ENCODE data around the gene HNRNPUL2.
"Not testable (repeated sequence)": the region's sequence is repeated elsewhere in the genome, so short reads cannot be mapped to it uniquely, and the experiment has no call there.

The HNRNPUL2 gene

DNA sequence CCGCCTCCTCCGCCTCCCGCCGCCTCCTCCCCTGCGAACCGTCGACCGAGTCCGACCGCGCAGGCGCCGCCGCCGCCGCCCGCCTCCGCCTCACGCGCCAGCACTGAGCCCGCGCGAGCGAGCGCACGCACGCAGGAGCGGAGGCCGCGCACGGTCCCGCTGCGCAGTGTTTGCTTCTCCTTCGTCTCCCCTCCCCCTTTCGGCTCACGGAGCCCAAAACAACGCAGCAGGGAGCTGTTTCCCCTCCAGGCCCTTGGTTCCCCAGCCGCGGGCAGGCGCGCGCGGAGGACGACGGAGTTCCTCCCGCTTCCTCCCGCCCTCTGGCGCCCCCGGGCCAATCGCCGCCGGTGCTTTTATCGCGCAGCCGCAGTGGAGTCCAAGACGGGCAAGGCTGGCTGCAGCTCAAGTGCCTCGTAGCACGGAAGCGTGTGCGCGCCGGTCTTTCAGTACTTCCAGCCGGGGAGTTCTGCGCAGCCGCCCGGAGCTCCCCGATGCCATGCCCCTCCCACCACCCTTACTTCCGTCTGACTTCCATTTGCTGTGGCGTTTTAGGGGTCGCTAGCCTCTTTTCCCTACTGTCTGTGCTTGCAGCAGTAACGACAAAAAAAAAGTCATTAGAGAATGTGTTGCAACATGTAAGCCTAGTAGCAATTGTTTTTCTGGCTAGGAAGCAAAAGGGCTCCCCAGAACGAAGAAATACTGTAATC, at the start of gene HNRNPUL2:
HNRNPUL2 (minus strand) TSS at position 293 of the 707 bp plus-strand sequence. CDS start 301 bp downstream, outside the sequence.
- Mint-ChIP-seq H3K9me3 (no peaks in the 10 kb centered on the region), H3K4me3 (peak within 1 kb of the TSS; percentile 99), H3K36me3 (ENCODE audit: low read depth) (peaks cover 49% of the 10 kb centered on the region), H3K27ac (peak within 1 kb of the TSS; percentile 98), H3K27me3 (ENCODE audit: low read depth) (peaks cover 3% of the 10 kb centered on the region), H3K4me1 (ENCODE audit: low read depth) (peaks cover 30% of the 10 kb centered on the region)
- DNase-seq (ENCODE audit: low spot score) = peak; percentile 100

DNA sequence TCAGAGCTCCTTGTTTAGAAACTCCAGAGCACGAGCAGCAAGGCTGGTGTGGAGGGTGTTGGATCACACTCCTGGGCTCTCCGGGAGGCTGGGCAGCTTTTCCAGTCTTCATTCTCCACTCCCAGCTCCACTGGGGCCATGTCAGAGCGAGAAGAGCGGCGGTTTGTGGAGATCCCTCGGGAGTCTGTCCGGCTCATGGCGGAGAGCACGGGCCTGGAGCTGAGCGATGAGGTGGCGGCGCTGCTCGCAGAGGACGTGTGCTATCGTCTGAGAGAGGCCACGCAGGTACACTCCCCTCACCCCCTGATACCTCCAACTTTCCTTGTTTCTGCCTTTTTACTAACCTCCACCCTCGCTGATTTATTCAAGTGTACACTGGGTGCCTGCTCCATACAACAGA, 48.4 kb upstream of the HNRNPUL2 start:
- Mint-ChIP-seq H3K36me3 (ENCODE audit: low read depth) (peaks cover 22% of the 10 kb centered on the region), H3K4me3 (no peak overlapping the region)

DNA sequence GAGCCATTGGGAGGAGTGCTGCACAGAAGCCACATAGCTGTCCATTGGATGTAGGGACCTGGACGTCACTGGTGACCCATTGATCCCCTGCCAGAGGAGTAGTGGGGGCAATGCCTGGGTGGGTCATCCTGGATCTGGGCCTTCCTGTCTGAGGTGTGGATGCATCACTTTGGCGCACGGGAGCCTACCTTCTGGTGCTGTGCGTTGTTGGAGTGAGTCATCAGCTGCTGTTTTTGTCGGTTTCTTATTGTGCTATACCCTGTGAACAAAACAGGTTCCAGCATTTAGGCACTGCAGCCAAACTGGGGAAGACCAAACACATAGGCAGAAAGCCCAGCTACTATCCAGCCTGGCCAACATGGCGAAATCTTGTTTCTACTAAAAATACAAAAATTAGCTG, 47.1 kb upstream of the HNRNPUL2 start:
- Mint-ChIP-seq H3K27ac (no peak overlapping the region), H3K27me3 (ENCODE audit: low read depth) (no peaks in the 10 kb centered on the region)

More for the DNA sequence above, 48.4 kb upstream of the HNRNPUL2 start:
- H3K9me3 Mint-ChIP-seq = no peaks in the 10 kb centered on the region
- DNase-seq (ENCODE audit: low spot score) = no peak
- H3K27ac Mint-ChIP-seq = no peak overlapping the region
- no peaks in the 10 kb centered on the region for H3K27me3 Mint-ChIP-seq (ENCODE audit: low read depth)
- peaks cover 19% of the 10 kb centered on the region for H3K4me1 Mint-ChIP-seq (ENCODE audit: low read depth)

DNA sequence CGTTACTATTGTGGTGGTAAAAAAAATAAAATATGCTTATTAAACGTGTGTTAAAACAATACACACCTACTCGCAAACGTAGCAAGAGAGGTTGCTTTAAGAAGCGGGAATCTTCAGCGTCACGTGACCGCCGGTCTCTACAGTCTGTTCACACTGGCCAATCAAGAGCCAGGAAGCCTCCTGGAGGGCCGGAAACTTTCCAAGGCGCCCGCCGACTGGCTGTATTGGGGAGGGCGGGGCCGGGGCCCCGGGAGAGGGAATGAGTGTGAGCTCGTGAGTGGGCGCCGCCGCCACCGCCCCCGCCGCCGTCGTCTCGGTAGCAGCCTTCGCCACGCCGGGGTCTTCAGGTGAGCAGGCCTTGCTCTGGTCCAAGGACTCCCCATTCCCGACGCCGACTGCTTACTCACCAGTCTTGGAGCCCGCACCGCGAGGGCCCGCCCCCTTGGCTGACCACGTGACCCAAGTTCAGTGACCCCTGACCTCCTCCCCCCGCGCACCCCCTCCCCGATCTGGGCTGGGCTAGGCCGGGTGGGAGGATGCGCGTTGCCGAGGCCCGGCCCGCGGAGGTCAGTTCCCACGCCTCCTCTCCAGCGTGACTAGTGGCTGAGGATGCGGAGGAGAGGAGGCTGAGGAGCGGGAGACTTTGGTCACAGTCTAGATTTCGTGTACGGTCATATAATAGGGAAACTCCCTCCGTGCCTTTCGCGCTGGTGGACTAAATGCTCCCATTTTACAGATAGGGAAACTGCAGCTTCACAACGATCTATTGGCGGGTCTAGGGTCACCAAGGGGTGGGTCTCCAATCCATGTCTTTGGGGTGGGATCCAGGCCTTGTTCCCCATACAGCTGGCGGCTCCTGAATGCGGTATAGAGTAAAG, 44.1 kb upstream of the HNRNPUL2 start, which contains the start of gene TAF6L:
TAF6L (plus strand) TSS at position 253 of the 878 bp plus-strand sequence. CDS start 4,388 bp downstream, outside the sequence.
- H3K4me1 Mint-ChIP-seq (ENCODE audit: low read depth) = peaks cover 22% of the 10 kb centered on the region

More for the DNA sequence above, 47.1 kb upstream of the HNRNPUL2 start:
- Mint-ChIP-seq H3K36me3 (ENCODE audit: low read depth) (peaks cover 26% of the 10 kb centered on the region), H3K9me3 (no peaks in the 10 kb centered on the region), H3K4me3 (no peak overlapping the region), H3K4me1 (ENCODE audit: low read depth) (peaks cover 30% of the 10 kb centered on the region)
- no peak for DNase-seq (ENCODE audit: low spot score)

DNA sequence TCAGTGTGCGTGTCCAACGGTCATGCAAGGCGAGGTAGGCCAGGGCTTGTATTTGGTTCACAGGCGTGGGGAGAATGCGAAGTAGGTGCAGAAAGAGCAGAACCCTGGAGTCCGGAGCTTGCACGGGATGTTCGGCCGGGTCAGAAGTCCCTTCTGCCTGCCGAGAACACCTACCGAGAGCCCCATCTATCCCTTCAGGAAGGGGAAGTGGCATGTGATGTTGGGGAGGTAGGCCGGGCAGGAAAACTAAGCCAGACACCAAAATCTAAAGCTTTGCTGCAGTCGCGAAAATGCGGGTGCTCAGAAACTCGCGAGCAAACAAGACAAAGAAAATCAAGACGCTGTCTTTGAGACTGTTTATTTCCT, 43.5 kb upstream of the HNRNPUL2 start:
- Mint-ChIP-seq H3K9me3 (no peaks in the 10 kb centered on the region), H3K36me3 (ENCODE audit: low read depth) (peaks cover 12% of the 10 kb centered on the region), H3K27me3 (ENCODE audit: low read depth) (no peaks in the 10 kb centered on the region), H3K4me3 (peak overlapping the region; percentile 92), H3K27ac (peak overlapping the region; percentile 94), H3K4me1 (ENCODE audit: low read depth) (peaks cover 22% of the 10 kb centered on the region)
- DNase-seq (ENCODE audit: low spot score) = no peak

More for the DNA sequence above, 44.1 kb upstream of the HNRNPUL2 start, which contains the start of gene TAF6L:
- Mint-ChIP-seq H3K27ac (peak within 1 kb of the TSS; percentile 94), H3K27me3 (ENCODE audit: low read depth) (no peaks in the 10 kb centered on the region), H3K36me3 (ENCODE audit: low read depth) (peaks cover 15% of the 10 kb centered on the region), H3K9me3 (no peaks in the 10 kb centered on the region), H3K4me3 (peak within 1 kb of the TSS; percentile 92)
- DNase-seq (ENCODE audit: low spot score) = peak; percentile 96

DNA sequence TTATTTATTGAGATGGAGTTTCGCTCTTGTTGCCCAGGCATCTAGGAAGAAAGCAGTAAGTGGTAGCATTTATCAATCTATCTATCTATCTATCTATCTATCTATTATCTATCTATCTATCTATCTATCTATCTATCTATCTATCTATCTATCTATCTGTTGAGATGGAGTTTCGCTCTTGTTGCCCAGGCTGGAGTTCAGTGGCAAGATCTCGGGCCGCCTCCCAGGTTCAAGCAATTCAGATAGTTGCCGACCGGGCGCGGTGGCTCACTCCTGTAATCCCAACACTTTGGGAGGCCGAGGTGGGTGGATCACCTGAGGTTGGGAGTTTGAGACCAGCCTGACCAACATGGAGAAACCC, 33.6 kb upstream of the HNRNPUL2 start:
- Mint-ChIP-seq H3K4me1 (ENCODE audit: low read depth) (peaks cover 13% of the 10 kb centered on the region), H3K27ac (peak overlapping the region; percentile 62), H3K4me3 (peak overlapping the region; percentile 94), H3K36me3 (ENCODE audit: low read depth) (peaks cover 17% of the 10 kb centered on the region)
- H3K27me3 Mint-ChIP-seq (ENCODE audit: low read depth); DNase-seq (ENCODE audit: low spot score); H3K9me3 Mint-ChIP-seq: not testable (repeated sequence)

DNA sequence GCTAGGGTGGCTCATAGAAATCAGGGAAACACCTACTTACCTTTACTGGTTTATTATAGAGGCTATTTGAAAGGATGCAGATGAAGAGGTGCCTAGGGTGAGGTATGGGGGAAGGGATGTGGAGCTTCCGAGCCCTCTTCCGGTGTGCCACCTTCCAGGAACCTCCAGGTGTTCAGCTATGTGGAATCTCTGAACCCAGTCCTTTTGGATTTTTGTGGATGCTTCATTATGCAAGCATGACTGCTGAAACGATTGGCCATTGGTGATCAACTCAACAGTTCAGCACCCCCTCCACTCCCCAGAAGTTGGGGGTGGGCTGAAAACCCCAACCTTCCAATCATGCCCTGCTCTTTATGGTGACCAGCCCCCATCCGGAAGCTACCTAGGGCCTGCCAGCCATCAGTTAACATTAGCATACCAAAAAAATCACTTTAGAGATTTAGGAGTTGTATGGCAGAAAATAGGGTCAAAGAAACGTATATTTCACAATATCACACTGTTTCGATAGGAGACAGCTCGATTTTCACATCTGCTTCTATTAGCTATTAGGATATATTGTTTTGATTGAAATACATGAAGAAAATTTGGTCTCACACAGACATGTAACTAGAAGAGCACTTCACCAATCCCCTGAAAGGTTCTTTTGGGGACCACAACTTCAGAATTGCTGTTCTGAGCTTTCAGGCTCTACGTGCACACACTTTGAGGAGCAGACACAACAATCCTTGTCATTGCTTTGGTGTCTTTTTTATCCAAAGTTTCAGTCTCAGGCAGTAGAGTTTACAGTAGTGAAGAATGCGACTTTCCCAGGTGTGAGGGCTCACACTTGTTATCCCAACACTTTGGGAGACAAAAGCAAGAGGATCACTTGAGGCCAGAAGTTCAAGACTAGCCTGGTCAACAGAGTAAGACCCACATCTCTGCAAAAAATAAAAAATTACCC, 30.9 kb upstream of the HNRNPUL2 start:
- Mint-ChIP-seq H3K4me3 (no peak overlapping the region), H3K4me1 (ENCODE audit: low read depth) (peaks cover 14% of the 10 kb centered on the region), H3K9me3 (no peaks in the 10 kb centered on the region), H3K36me3 (ENCODE audit: low read depth) (peaks cover 5% of the 10 kb centered on the region), H3K27me3 (ENCODE audit: low read depth) (no peaks in the 10 kb centered on the region), H3K27ac (no peak overlapping the region)
- DNase-seq (ENCODE audit: low spot score) = no peak

DNA sequence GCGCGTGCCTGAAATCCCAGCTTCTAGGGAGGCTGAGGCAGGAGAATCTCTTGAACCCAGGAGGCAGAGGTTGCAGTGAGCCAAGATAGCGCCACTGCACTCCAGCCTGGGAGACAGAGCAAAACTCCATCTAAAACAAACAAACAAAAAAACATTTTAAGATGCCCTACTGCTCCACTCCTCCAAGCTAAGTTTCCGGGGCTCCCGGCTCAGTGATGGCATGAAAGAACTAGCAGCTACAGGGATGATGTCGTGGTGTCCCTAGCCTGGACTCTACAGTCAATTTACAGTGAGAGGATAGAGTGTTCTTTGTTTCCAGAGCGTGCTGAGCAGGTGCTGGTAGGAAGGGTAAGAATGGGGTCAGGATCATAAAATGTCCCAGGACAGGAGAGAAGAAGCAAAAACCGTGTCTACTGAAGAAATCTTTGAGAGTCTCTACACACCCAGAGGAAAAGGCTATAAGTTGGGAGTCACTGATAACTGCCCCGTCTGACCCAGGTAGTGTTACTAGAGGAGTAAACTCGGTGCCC, 27.9 kb upstream of the HNRNPUL2 start:
- Mint-ChIP-seq H3K36me3 (ENCODE audit: low read depth) (peaks cover 9% of the 10 kb centered on the region), H3K4me3 (peak overlapping the region; percentile 44), H3K4me1 (ENCODE audit: low read depth) (peaks cover 11% of the 10 kb centered on the region), H3K27ac (peak overlapping the region; percentile 39), H3K9me3 (no peaks in the 10 kb centered on the region), H3K27me3 (ENCODE audit: low read depth) (no peaks in the 10 kb centered on the region)
- DNase-seq (ENCODE audit: low spot score) = no peak

DNA sequence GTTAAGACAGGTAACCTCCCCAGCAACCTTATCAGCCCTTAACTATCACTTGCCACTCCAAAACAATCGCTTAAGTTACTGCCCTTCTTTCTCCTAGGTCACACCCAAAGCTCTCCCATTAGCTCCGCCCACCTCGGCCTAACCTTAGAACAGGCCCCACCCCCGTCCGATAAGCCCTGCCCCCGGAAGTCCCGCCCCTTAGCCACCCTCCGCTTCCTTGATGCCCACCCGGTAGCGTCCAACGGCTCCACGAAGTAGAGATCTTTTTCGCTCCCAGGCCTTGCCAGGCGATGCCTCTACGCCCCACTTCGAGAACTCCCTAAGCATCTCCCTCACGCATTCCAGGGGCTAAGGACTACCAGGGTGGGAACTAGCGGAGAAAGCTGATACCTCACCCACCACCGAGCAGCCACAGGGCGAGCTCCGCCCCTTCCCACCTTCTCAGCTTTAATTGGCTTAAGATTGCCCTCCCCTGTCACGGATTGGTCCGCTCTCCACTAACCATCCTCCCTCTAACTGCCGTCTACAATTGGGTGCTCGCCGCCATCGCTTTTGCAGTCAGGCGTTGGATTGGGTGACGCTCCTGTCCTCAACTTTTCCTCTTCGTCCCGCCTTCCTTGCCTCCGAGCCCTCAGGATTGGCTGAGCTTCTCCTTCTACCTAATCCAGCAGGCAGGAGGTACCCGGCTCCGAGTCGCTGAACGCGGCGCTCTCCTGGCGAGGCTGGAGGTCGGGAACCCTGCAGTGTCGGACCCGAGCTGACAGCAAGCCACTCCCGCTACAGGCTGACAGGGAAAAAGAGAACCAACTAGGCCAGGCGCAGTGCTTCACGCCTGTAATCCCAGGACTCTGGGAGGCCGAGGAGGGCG, 26.7 kb upstream of the HNRNPUL2 start, which contains the start of gene ZBTB3:
ZBTB3 (minus strand) TSS at position 425 of the 868 bp plus-strand sequence. CDS start 496 bp downstream, outside the sequence.
- no peaks in the 10 kb centered on the region for H3K9me3 Mint-ChIP-seq
- peaks cover 12% of the 10 kb centered on the region for H3K36me3 Mint-ChIP-seq (ENCODE audit: low read depth)
- peaks cover 11% of the 10 kb centered on the region for H3K4me1 Mint-ChIP-seq (ENCODE audit: low read depth)
- peak within 1 kb of the TSS; percentile 95 for H3K27ac Mint-ChIP-seq
- peak within 1 kb of the TSS; percentile 95 for H3K4me3 Mint-ChIP-seq
- peak; percentile 96 for DNase-seq (ENCODE audit: low spot score)
- no peaks in the 10 kb centered on the region for H3K27me3 Mint-ChIP-seq (ENCODE audit: low read depth)

DNA sequence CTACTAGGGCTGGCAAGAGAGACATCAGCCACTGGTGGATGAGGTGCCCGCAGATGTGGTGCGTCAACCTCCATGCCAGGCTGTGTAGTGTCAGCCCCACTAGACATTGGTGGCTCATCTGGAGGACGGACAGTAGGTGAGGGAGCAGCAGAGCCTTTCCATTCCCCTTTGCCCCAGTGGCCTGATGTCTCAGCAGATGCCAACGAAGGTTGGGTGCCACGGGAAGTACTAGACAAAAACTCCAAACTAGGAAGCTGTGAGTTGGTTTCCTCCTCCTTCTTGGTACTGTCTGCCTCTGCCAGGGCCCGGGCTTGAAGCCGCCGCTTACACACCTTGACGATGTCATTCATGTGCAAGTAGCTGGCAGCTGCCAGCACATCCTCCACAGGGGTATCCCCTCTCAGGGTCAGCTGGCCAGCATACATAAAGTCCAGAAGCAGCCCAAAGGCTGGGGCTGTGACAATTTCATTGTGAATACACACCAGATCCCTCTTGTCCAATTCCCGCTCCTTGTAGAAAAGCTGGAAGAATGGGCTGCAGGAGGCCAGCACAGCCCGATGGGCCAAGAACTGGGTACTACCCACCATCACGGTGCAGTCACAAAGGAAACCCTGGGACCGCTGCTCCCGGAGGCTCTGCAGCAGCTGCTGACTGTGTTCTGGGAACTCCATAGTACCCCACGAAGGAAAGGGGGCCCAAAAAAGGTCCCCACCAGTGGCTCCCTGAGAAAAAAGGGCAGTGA, 25.9 kb upstream of the HNRNPUL2 start:
- Mint-ChIP-seq H3K27ac (peak overlapping the region; percentile 95), H3K4me1 (ENCODE audit: low read depth) (peaks cover 11% of the 10 kb centered on the region), H3K9me3 (no peaks in the 10 kb centered on the region), H3K27me3 (ENCODE audit: low read depth) (no peaks in the 10 kb centered on the region), H3K36me3 (ENCODE audit: low read depth) (peaks cover 12% of the 10 kb centered on the region), H3K4me3 (peak overlapping the region; percentile 95)
- no peak for DNase-seq (ENCODE audit: low spot score)

DNA sequence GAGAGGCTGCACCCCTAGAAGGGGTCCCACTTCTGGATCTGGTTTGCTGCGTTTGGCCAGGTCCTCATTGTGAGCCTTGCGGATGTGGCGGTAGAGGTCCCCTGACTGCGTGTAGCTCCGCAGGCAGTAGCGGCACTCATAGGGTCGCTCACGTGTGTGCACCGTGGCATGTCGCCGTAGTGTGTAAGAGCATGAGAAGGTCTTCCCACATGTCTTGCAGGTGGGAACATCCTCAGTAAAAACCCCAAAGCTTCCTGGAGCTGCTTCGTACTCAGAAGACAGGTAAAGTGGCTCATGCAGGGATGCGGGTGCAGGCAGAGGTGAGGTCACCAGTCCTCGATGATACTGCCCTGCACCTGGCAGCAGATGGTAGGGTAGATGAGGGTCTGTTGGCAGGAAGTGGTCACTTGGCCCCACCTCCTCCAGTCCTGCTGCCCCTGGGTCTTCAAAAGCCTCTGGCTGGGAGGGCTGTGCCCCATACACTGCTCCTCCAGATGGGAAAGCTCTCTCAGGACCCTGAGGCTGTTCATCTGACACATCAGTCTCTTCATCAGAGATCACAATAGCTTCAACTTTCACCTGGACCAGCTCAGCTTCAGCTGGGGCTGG, 25.0 kb upstream of the HNRNPUL2 start:
- no peak overlapping the region for H3K27ac Mint-ChIP-seq
- peaks cover 12% of the 10 kb centered on the region for H3K36me3 Mint-ChIP-seq (ENCODE audit: low read depth)
- no peaks in the 10 kb centered on the region for H3K27me3 Mint-ChIP-seq (ENCODE audit: low read depth)
- H3K4me3 Mint-ChIP-seq = peak overlapping the region; percentile 95
- H3K4me1 Mint-ChIP-seq (ENCODE audit: low read depth) = peaks cover 10% of the 10 kb centered on the region
- DNase-seq (ENCODE audit: low spot score) = no peak
- H3K9me3 Mint-ChIP-seq = no peaks in the 10 kb centered on the region

Measured in T-helper 2 cell treated with Interferon-gamma antibody and Interleukin-4, amounts not matched to agents 5 μg/mL and 100 μg/mL, for 36 hours (primary cell).